Endodermal cell (in vitro differentiated cells): ENCODE results near the gene TRERF1. TPM values are rescaled to one million over a fixed set of nuclear protein-coding genes. Genes with fewer than 3 reads are reported as not detected.

Source experiments
- DNase-seq: peaks from one replicate; pipeline ENCODE4 v3.0.0-alpha.2; 2017
- H3K27ac ChIP-seq: 2 replicates; pipeline ENCODE4 v1.5.1; 2013; ENCODE audit warnings: mild to moderate bottlenecking, low read depth, low read length, moderate library complexity
- H3K27me3 ChIP-seq: 2 replicates; pipeline ENCODE4 v1.6.1; 2013; ENCODE audit warnings: mild to moderate bottlenecking, low read length, moderate library complexity; ENCODE audit not compliant: insufficient read depth, control insufficient read depth, poor library complexity, severe bottlenecking
- H3K36me3 ChIP-seq: 2 replicates; pipeline ENCODE4 v1.7.0; 2013; ENCODE audit warnings: mild to moderate bottlenecking, low read length, moderate library complexity; ENCODE audit not compliant: control insufficient read depth, insufficient read depth
- H3K4me1 ChIP-seq: one replicate; pipeline ENCODE4 v1.7.0; 2013; ENCODE audit warnings: low read length; ENCODE audit not compliant: control insufficient read depth, insufficient read depth
- H3K4me3 ChIP-seq: 2 replicates; pipeline ENCODE4 v1.5.1; 2013; ENCODE audit warnings: mild to moderate bottlenecking, low read length, moderate library complexity
- H3K9ac ChIP-seq: 2 replicates; pipeline ENCODE4 v1.6.1; 2013; ENCODE audit warnings: mild to moderate bottlenecking, low read length, moderate library complexity; ENCODE audit not compliant: poor library complexity, severe bottlenecking; ENCODE audit errors: extremely low read depth
- H3K9me3 ChIP-seq: 2 replicates; pipeline ENCODE4 v1.6.1; 2013; ENCODE audit warnings: mild to moderate bottlenecking, low read length, moderate library complexity; ENCODE audit not compliant: control insufficient read depth
- H3K27ac Mint-ChIP-seq: 2 replicates; pipeline ENCODE4 v1.8.0; 2020; ENCODE audit warnings: mixed read lengths
- H3K27me3 Mint-ChIP-seq: 2 replicates; pipeline ENCODE4 v1.8.0; 2021; ENCODE audit warnings: mild to moderate bottlenecking, mixed read lengths; ENCODE audit not compliant: insufficient read depth
- H3K36me3 Mint-ChIP-seq: 2 replicates; pipeline ENCODE4 v1.8.0; 2020; ENCODE audit warnings: low read depth, mixed read lengths
- H3K4me1 Mint-ChIP-seq: 2 replicates; pipeline ENCODE4 v1.8.0; 2020; ENCODE audit warnings: mixed read lengths
- H3K4me3 Mint-ChIP-seq: 2 replicates; pipeline ENCODE4 v1.8.0; 2020; ENCODE audit warnings: mild to moderate bottlenecking, moderate library complexity, mixed read lengths
- H3K9me3 Mint-ChIP-seq: 2 replicates; pipeline ENCODE4 v1.8.0; 2020; ENCODE audit warnings: mild to moderate bottlenecking, mixed read lengths
- WGBS, 2 experiments: methylation state at CpG; one replicate each; pipeline versions ENCODE4 v1.1.5 to v1.1.7; 2013; ENCODE audit warnings: missing lambda C conversion rate in 2 of 2, mixed read lengths in 1 of 2; ENCODE audit not compliant: insufficient coverage in 1 of 2, insufficient read length in 1 of 2; 5-methylcytosine and 5-hydroxymethylcytosine counted together
- total RNA-seq, 2 donors: library from RNA; stranded (reverse); fragmentation: NEBNext Ultra II Directional in 1 of 2; extraction: Animal tissue kit (Norgen Biotek cat#: 25700) in 1 of 2; gene quantifications; 2 replicates in 1 of 2; 3 replicates in 1 of 2; pipeline ENCODE4 v1.2.1, GENCODE V29; 2021
- TF ChIP-seq, protein P1 (sequence below): fragments of 200-600 bp; sonication (generic); conservative IDR thresholded peaks from 2 replicates; pipeline ENCODE4 v1.5.0; 2021; ENCODE audit warnings: antibody characterized with exemption, mild to moderate bottlenecking

The TRERF1 gene
- total RNA-seq, 2 donors from 2014 or later = 4.7 to 5.3 TPM

DNA sequence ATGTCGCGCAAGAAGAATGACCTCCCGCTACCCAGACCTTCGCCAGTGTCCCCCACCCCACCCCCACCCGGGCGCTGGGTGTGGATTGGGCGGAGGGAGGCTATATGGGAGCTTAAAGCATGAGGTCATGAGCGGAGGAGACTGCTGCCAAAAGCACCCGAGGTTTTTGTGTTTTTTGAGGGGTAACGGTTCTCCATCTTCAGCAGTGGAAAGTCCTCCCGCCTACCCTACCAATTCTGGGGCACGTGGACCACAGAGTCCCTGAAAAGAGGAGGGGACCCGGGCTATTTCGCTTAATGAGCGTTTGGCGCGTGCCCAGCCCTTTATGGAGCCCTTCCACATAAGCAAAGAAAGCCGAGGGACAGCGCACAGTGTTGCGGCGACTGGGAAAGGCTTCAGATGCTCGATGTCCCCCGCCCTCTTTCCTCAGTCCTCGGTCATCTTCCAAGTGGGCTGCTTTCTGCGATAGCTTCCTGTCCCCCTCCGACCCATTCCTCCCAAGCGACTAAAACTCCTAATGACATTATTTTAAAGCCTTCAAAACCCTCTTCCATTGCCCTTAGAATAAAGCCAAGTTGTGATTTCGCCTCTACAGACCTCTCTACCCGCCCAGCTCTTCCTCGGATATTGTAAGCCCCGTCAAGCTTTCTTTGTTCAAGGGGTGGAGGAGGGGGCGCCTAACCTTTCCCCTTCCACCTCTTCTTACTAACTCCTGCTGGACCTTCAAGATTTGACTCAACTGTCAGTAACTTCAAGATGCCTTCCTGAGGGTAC is 2.1 kb upstream of the TRERF1 start:
- H3K36me3 Mint-ChIP-seq = no peaks in the 10 kb centered on the region
- no peaks in the 10 kb centered on the region for H3K9me3 Mint-ChIP-seq
- Histone ChIP-seq H3K9me3 (no peaks in the 10 kb centered on the region), H3K4me3 (peak overlapping the region; percentile 94), H3K27me3 (peaks cover 8% of the 10 kb centered on the region), H3K36me3 (no peaks in the 10 kb centered on the region), H3K4me1 (peaks cover 7% of the 10 kb centered on the region), H3K27ac (peak overlapping the region; percentile 95), H3K9ac (peak overlapping the region; percentile 67)
- peak overlapping the region; percentile 86 for H3K27ac Mint-ChIP-seq
- TF ChIP-seq, protein P1, sequence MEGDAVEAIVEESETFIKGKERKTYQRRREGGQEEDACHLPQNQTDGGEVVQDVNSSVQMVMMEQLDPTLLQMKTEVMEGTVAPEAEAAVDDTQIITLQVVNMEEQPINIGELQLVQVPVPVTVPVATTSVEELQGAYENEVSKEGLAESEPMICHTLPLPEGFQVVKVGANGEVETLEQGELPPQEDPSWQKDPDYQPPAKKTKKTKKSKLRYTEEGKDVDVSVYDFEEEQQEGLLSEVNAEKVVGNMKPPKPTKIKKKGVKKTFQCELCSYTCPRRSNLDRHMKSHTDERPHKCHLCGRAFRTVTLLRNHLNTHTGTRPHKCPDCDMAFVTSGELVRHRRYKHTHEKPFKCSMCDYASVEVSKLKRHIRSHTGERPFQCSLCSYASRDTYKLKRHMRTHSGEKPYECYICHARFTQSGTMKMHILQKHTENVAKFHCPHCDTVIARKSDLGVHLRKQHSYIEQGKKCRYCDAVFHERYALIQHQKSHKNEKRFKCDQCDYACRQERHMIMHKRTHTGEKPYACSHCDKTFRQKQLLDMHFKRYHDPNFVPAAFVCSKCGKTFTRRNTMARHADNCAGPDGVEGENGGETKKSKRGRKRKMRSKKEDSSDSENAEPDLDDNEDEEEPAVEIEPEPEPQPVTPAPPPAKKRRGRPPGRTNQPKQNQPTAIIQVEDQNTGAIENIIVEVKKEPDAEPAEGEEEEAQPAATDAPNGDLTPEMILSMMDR = no peak
- H3K4me1 Mint-ChIP-seq = peaks cover 32% of the 10 kb centered on the region
- H3K27me3 Mint-ChIP-seq = peaks cover 15% of the 10 kb centered on the region
- 1 to 7% methylated on average over 9 to 32 of the region's 32 CpGs for WGBS, 2 experiments
- DNase-seq = peak; percentile 83
- peak overlapping the region; percentile 87 for H3K4me3 Mint-ChIP-seq

DNA sequence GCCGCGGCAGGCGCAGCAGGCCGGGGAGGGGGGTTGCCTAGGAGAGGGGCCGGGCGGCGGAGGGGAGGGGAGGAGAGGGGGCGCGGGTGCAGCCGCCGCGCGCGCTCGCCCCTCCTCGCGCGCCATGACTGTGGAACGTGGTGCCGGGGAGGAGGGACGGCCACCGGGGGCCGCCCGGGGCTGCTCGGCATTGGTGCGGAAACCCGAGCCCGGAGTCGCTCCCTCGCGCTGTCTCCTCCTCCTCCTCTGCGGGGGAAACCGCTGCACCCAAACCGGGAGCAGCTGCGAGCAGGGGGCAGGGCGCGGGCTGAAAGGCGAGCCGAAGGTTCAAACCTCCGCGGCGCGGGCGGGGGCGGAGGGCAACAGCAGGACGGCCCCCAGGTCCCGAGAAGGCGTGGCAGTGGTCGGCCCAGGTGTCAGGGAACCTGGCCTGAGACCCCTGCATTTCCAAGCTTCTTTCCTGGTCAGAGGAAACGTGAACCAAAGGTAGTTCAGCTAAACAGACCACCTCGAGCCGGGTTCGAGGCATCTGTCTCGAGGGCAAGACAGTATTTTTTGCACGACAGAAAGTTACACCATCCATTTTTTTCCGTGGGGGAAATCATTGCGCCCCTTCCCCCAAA is 1.4 kb upstream of the TRERF1 start:
- peak overlapping the region; percentile 87 for H3K4me3 Mint-ChIP-seq
- Histone ChIP-seq H3K4me1 (peaks cover 7% of the 10 kb centered on the region), H3K27me3 (peaks cover 8% of the 10 kb centered on the region), H3K36me3 (no peaks in the 10 kb centered on the region), H3K27ac (peak overlapping the region; percentile 95), H3K9ac (peak overlapping the region; percentile 67), H3K4me3 (peak overlapping the region; percentile 94), H3K9me3 (no peaks in the 10 kb centered on the region)
- peak; percentile 96 for DNase-seq
- H3K27ac Mint-ChIP-seq = no peak overlapping the region
- peaks cover 15% of the 10 kb centered on the region for H3K27me3 Mint-ChIP-seq
- WGBS, 2 experiments = 0% methylated on average over 4 to 57 of the region's 57 CpGs
- H3K4me1 Mint-ChIP-seq = peaks cover 32% of the 10 kb centered on the region
- TF ChIP-seq, protein P1 = no peak
- H3K9me3 Mint-ChIP-seq = no peaks in the 10 kb centered on the region
- H3K36me3 Mint-ChIP-seq = no peaks in the 10 kb centered on the region

DNA sequence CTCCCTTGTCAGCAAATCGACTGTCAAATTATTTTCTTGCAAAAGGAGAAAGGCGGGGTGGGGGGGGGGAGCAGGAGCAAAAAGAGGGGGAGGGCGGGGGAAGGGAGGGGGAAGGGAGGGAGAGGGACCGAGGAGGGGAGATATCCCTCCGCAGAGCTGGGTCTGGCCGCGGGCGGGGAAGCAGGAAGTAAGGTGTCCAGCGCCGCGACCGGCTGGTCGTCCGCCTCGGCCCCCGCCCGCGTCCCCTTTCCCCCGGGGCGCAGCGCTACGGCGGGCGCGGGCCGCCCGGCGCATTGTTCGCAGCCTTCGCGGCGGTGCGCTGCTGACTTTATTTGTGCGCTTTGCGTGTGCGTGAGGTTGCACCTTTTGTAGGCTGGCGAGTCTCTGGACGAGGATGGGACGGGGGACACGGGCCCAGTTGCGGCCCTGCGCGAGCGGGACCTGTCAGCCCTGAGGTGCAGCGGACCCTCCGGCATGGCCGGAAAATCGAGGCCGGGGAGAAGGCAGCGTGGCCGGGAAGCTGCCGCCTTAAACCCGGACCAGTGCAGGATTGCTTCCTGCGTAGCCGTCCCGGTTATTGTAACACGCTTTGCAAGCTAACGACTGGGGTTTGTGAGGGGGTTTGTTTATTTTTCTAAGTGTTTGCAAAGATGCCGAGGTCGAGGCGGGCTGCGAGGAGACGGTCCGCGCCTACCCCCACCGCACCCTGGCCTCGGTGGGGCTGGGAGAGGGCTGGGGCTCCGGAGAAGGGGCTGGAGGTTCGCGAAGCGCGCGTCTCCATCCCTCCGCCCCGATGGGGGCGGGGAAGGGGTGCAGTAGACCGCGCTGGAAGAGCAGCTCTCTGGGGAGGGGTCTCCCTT is 675 bp upstream of the TRERF1 start:
- H3K4me1 Mint-ChIP-seq = peaks cover 32% of the 10 kb centered on the region

More for the DNA sequence above, 675 bp upstream of the TRERF1 start:
- no peaks in the 10 kb centered on the region for H3K9me3 ChIP-seq
- H3K27me3 Mint-ChIP-seq = peaks cover 15% of the 10 kb centered on the region
- H3K27ac ChIP-seq = peak overlapping the region; percentile 95
- peaks cover 7% of the 10 kb centered on the region for H3K4me1 ChIP-seq
- TF ChIP-seq, protein P1 = no peak
- peak overlapping the region; percentile 90 for H3K27ac Mint-ChIP-seq
- peak; percentile 91 for DNase-seq
- H3K9ac ChIP-seq = peak overlapping the region; percentile 67
- WGBS, 2 experiments = 0% methylated on average over 20 to 75 of the region's 78 CpGs
- H3K27me3 ChIP-seq = peaks cover 8% of the 10 kb centered on the region
- no peaks in the 10 kb centered on the region for H3K9me3 Mint-ChIP-seq
- H3K36me3 ChIP-seq = no peaks in the 10 kb centered on the region
- peak overlapping the region; percentile 87 for H3K4me3 Mint-ChIP-seq
- H3K36me3 Mint-ChIP-seq = no peaks in the 10 kb centered on the region
- H3K4me3 ChIP-seq = peak overlapping the region; percentile 94
